ENCODE measurements around the gene MCM3AP.

Gene MCM3AP

GRCh38 chr21:46325073-46325912 lies 39.9 kb upstream of the MCM3AP start:
- Histone ChIP-seq H3K27ac (ENCODE audit: low read depth, low read length) (peak overlapping the region; percentile 80), H3K9me3 (ENCODE audit: control insufficient read depth, insufficient read depth, low read length) (no peaks in the 10 kb centered on the region), H3K4me2 (ENCODE audit: low read length) (peak overlapping the region; percentile 79), H4K20me1 (ENCODE audit: control insufficient read depth, insufficient read depth, low read depth, low read length) (peaks cover 14% of the 10 kb centered on the region), H3K9me2 (replicated peaks; ENCODE audit: control insufficient read depth, low read length) (no peaks in the 10 kb centered on the region), H3K4me1 (ENCODE audit: control insufficient read depth, low read length) (peaks cover 32% of the 10 kb centered on the region), H3K79me2 (ENCODE audit: control insufficient read depth, low read length) (peaks cover 90% of the 10 kb centered on the region), H3K36me3 (ENCODE audit: control insufficient read depth, low read length) (peaks cover 72% of the 10 kb centered on the region), H3F3A (ENCODE audit: control insufficient read depth, insufficient read depth) (peaks cover 4% of the 10 kb centered on the region; the same call in 1 of the 2 replicates), H3K4me3 (ENCODE audit: low read length) (peak overlapping the region; percentile 88), H3K27me3 (ENCODE audit: control insufficient read depth, low read length) (no peaks in the 10 kb centered on the region)
- TF ChIP-seq EZH2phosphoT487 (IDR thresholded peaks at IDR 0.05; ENCODE audit: borderline replicate concordance, low read length) (no peak), CTCF (IDR thresholded peaks at IDR 0.05; ENCODE audit: low read depth, low read length, poor library complexity, severe bottlenecking) (peak; percentile 41)

- Histone ChIP-seq H3K27me3 (ENCODE audit: control insufficient read depth, low read length) (no peaks in the 10 kb centered on the region), H4K20me1 (ENCODE audit: control insufficient read depth, insufficient read depth, low read depth, low read length) (peaks cover 14% of the 10 kb centered on the region), H3F3A (ENCODE audit: control insufficient read depth, insufficient read depth) (peaks cover 4% of the 10 kb centered on the region; the same call in 1 of the 2 replicates), H3K79me2 (ENCODE audit: control insufficient read depth, low read length) (peaks cover 89% of the 10 kb centered on the region), H3K27ac (ENCODE audit: low read depth, low read length) (peak overlapping the region; percentile 80), H3K4me2 (ENCODE audit: low read length) (peak overlapping the region; percentile 79), H3K36me3 (ENCODE audit: control insufficient read depth, low read length) (peaks cover 69% of the 10 kb centered on the region), H3K4me3 (ENCODE audit: low read length) (peak overlapping the region; percentile 88), H3K9me2 (replicated peaks; ENCODE audit: control insufficient read depth, low read length) (no peaks in the 10 kb centered on the region), H3K9me3 (ENCODE audit: control insufficient read depth, insufficient read depth, low read length) (no peaks in the 10 kb centered on the region), H3K4me1 (ENCODE audit: control insufficient read depth, low read length) (peaks cover 36% of the 10 kb centered on the region)
- TF ChIP-seq EZH2phosphoT487 (IDR thresholded peaks at IDR 0.05; ENCODE audit: borderline replicate concordance, low read length) (no peak), CTCF (IDR thresholded peaks at IDR 0.05; ENCODE audit: low read depth, low read length, poor library complexity, severe bottlenecking) (no peak)
These were observed 39.1 kb upstream of the MCM3AP start for GRCh38 chr21:46324390-46325072.

- H3K27ac ChIP-seq (ENCODE audit: low read depth, low read length): peak within 1 kb of the TSS; percentile 80
- no peaks in the 10 kb centered on the region for H3K27me3 ChIP-seq (ENCODE audit: control insufficient read depth, low read length)
- H3K9me2 ChIP-seq (replicated peaks; ENCODE audit: control insufficient read depth, low read length): no peaks in the 10 kb centered on the region
- H3K36me3 ChIP-seq (ENCODE audit: control insufficient read depth, low read length): peaks cover 67% of the 10 kb centered on the region
- H3F3A ChIP-seq (ENCODE audit: control insufficient read depth, insufficient read depth): peaks cover 4% of the 10 kb centered on the region; the same call in 1 of the 2 replicates
- peak within 1 kb of the TSS; percentile 98 for H3K4me2 ChIP-seq (ENCODE audit: low read length)
- no peaks in the 10 kb centered on the region for H3K9me3 ChIP-seq (ENCODE audit: control insufficient read depth, insufficient read depth, low read length)
- peaks cover 89% of the 10 kb centered on the region for H3K79me2 ChIP-seq (ENCODE audit: control insufficient read depth, low read length)
- H3K4me1 ChIP-seq (ENCODE audit: control insufficient read depth, low read length): peaks cover 36% of the 10 kb centered on the region
- H3K4me3 ChIP-seq (ENCODE audit: low read length): peak within 1 kb of the TSS; percentile 88
- no peak for TF ChIP-seq EZH2phosphoT487 (IDR thresholded peaks at IDR 0.05; ENCODE audit: borderline replicate concordance, low read length)
- no peak for TF ChIP-seq CTCF (IDR thresholded peaks at IDR 0.05; ENCODE audit: low read depth, low read length, poor library complexity, severe bottlenecking)
- peaks cover 19% of the 10 kb centered on the region for H4K20me1 ChIP-seq (ENCODE audit: control insufficient read depth, insufficient read depth, low read depth, low read length)
These were observed 38.4 kb upstream of the MCM3AP start, which contains the start of the genes C21orf58 and PCNT for GRCh38 chr21:46323710-46324389. TSS of gene C21orf58 (minus strand) at chr21:46323870. CDS start at chr21:46322738, 1,132 bp downstream. TSS of gene PCNT (plus strand) at chr21:46324156. CDS start at chr21:46324229, 73 bp downstream.

Measured in DOHH2 (cell line).